ENCODE results near the gene RLN3.

- TF ChIP-seq EP300 (IDR thresholded peaks at IDR 0.05) (no peak), POLR2A (IDR thresholded peaks at IDR 0.05; ENCODE audit: low read depth) (no peak)
These were observed 48.7 kb upstream of the RLN3 start for GRCh38 chr19:13979244-13979615.

All from esophagus muscularis mucosa (tissue), 2 donors.